GM19452 (cell line): ENCODE measurements around the gene EP300.
"Not testable (repeated sequence)": the region's sequence is repeated elsewhere in the genome, so short reads cannot be mapped to it uniquely, and the experiment has no call there.

Experiments used
- ATAC-seq: cut with Tn5 transposase; IDR thresholded peaks from one replicate; pipeline ENCODE4 v1.9.1; 2021; ENCODE audit not compliant: unreplicated experiment

The EP300 gene

GRCh38 chr22:41146573-41146972, 54.2 kb downstream of the EP300 start:
- no peak for ATAC-seq

DNA sequence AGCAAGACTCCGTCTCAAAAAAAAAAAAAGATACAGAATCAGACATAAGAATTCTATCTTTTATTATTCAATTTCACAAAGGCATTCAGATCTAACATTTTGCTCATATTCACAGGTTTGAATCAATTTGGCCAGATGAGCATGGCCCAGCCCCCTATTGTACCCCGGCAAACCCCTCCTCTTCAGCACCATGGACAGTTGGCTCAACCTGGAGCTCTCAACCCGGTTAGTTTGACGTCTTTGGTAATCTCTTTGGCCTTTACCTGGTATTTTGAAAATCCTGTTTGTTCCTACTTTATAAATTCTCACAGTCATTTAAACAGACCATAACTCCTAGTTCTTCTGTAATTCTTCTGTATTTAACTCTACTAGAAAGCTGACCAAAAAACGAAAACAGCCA, 55.3 kb downstream of the EP300 start:
- no peak for ATAC-seq

DNA sequence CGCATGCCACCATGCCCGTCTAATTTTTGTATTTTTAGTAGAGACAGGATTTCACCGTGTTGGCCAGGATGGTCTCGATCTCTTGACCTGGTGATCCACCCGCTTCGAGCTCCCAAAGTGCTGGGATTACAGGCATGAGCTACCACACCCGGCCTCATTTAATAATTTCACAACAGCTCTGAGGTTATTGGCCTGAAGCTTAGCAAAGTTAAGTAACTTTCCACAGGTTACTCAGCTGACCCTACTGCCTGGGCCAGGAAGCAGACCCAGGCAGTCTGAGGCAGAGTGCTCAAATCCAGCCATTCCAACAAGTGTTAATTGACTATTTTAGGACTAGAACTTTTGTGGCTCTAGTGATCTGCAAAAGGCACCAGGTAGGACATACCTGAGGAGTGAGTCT, 60.5 kb downstream of the EP300 start:
- no peak for ATAC-seq

DNA sequence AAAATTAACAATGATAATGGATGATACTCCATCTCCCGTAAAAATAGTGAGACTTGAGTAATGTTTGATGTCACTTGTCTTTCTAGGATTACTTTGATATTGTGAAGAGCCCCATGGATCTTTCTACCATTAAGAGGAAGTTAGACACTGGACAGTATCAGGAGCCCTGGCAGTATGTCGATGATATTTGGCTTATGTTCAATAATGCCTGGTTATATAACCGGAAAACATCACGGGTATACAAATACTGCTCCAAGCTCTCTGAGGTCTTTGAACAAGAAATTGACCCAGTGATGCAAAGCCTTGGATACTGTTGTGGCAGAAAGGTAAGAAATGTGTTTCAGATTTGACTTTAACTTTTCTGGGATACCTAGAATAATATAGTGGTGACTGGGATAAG, 64.7 kb downstream of the EP300 start:
- no peak for ATAC-seq

DNA sequence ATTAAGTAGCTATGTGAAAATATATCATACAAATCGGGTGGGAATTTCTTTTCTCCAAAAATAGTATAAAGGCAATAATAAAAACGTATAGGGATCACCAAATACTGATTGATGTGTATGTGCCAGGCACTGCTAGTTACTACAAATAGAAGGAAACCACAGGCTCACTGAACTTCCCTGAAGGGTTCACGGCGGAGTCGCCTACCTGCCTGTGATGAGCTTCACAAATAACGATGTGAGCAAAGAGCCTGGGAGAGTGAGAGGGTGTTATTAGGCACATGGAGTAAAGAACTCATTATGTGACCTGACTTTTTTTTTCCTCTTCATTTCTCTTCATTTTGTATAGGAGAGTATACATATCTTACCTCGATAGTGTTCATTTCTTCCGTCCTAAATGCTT, 76.8 kb downstream of the EP300 start:
- ATAC-seq, result no peak

GRCh38 chr22:41171996-41172395, 79.6 kb downstream of the EP300 start:
- no peak for ATAC-seq

- ATAC-seq, result no peak
These were observed 83.2 kb downstream of the EP300 start for GRCh38 chr22:41175546-41175945.

- ATAC-seq, result no peak
These were observed 84.7 kb downstream of the EP300 start for GRCh38 chr22:41177040-41177621.

DNA sequence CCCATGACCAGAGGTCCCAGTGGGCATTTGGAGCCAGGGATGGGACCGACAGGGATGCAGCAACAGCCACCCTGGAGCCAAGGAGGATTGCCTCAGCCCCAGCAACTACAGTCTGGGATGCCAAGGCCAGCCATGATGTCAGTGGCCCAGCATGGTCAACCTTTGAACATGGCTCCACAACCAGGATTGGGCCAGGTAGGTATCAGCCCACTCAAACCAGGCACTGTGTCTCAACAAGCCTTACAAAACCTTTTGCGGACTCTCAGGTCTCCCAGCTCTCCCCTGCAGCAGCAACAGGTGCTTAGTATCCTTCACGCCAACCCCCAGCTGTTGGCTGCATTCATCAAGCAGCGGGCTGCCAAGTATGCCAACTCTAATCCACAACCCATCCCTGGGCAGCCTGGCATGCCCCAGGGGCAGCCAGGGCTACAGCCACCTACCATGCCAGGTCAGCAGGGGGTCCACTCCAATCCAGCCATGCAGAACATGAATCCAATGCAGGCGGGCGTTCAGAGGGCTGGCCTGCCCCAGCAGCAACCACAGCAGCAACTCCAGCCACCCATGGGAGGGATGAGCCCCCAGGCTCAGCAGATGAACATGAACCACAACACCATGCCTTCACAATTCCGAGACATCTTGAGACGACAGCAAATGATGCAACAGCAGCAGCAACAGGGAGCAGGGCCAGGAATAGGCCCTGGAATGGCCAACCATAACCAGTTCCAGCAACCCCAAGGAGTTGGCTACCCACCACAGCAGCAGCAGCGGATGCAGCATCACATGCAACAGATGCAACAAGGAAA, 85.4 kb downstream of the EP300 start:
- no peak for ATAC-seq

GRCh38 chr22:41178425-41178975, 86.1 kb downstream of the EP300 start:
- ATAC-seq, result no peak

- not testable (repeated sequence) for ATAC-seq
These were observed 88.0 kb downstream of the EP300 start for GRCh38 chr22:41180362-41180761.

DNA sequence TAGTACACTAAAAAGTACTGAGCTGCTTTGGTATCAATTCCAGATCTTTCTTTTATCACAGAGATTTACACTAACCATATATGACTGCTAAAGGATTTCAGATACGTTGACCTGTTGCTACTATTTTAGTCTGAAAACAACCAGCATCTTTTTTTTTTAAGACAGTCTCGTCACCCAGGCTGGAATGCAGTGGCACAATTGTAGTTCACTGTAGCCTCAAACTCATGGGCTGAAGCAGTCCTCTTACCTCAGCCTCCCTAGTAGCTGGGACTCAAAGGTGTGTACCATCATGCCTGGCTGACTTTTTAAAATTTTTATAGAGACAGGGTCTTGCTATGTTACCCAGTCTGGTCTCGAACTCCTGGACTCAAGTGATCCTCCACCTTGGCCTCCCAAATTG, 88.5 kb downstream of the EP300 start:
- no peak for ATAC-seq

DNA sequence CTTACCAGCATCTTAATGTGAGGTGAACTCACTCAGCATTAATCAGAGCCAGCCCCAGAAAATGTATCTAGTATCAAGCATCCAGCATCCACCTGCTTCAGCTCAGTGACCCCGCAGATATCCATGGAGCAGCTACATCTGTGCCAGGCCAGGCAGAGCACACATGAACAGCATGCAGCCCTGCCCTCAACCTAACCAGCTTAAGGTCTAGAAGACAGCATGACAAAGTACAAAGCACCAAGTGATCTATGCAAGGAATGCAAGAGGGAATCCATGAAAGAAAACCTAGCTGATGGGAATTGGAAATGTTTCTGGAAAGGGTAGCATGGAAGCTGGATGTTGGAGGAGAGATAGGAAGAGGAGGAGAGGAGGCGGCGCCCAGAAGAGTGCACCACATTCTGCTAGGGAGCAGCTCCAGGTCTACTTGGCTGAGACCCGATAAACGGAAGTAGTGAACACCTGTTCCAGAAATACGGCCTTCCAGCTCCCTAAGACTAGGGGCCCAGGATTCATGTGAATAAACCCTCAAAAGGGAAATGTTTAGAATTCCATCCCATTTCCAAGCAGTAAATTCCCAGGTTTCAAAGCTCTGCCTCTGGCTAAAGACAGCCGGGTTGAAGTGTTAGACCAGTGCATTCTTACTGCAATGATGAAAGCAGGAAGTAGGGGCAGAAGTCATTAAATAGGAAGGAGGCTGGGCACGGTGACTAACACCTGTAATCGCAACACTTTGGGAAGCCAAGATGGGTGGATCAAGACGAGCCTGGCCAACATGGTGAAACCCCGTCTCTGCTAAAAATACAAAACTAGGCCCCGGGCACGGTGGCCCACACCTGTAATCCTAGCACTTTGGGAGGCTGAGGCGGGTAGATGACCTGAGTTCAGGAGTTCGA, 89.2 kb downstream of the EP300 start:
- ATAC-seq, result no peak

GRCh38 chr22:41184679-41185078, 92.3 kb downstream of the EP300 start:
- ATAC-seq, result no peak

- no peak for ATAC-seq
These were observed 99.1 kb downstream of the EP300 start for GRCh38 chr22:41191467-41191866.

GRCh38 chr22:41193829-41194228, 101.4 kb downstream of the EP300 start:
- no peak for ATAC-seq

DNA sequence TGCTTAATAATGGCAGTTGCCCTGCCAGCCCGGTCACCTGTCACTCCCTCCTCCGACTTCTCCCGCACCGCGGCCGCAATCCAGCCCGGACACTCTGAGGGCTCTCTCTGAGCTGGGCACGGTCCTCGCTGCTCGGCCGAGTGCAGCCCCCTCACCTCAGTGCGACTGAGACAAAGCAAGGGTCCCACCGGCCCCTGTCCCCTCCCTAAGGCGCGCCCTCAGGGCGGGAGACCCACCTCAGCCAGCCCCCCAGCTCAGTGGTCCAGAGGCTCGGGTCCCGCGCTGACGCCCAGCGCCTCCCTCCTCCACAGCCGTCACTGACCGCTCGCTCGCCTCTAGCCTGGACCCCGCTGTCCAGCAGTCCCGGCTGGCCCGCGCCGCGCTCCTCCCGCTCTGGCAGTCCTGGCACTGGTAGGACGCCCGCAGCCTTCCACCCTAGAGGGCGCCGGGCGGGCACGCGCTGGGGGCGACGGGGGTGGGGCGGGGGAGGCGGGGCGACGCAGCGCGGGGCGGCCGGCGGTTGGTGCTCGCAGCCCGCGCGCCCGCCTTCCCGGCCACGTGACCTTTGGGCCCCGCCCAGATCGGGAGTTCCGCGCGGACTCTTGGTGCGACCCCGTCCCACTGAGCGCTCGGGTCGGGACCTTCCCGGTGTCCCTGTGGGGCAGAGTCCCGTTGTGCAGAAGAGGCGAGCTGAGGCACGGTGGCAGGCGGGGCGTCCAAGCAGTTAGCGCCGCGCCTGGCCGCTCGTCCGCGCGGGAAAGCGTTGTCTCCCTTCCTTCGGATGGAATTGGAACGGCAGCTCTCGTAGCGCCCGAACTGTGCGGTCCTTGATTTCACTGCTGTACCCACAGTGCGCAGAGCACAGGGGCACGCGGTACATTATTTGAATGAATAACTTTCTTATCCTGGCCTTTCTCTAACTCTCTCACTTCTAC, 104.9 kb downstream of the EP300 start:
- peak; percentile 62 for ATAC-seq

DNA sequence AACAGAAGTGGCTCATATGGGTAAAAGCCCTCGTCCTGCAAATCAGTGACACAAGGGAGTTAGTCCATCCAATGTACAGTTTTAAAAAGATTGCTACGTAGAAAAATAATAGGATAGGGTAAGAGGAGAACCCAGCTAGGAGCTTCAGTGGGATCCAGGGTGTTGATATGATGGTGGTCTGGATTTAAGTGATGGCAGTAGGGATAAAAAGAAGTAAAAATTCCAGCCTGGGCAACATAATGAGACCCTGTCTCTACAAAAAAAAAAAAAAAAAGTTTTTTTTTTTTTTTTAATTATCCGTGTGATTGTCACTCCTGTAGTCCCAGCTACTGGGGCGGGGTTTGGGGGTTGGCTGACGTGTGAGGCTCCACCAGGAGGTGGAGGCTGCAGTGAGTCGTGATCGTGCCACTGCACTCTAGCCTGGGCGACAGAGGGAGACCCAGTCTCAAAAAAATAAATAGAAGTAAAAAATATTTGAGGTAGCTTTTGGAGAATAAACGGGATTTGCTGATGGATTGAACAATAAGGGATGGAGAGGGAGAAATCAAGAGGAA, 105.7 kb downstream of the EP300 start:
- no peak for ATAC-seq

DNA sequence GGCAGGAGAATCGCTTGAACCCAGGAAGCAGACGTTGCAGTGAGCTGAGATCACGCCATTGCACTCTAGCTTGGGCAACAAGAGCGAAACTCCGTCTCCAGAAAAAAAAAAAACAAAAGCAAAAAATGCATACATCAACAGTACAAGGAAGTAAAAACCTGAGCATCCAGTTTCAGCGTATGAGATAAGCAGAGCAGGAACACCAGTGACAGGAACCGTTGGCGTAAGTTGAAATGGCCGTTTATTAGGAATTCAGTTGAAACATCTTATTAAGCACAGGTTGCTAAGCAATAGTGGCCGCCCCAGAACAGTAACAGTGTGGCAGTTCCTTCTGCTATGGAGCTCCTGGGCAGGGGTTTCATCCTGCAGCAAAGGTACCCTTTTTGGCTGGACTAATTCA, 108.7 kb downstream of the EP300 start:
- no peak for ATAC-seq

DNA sequence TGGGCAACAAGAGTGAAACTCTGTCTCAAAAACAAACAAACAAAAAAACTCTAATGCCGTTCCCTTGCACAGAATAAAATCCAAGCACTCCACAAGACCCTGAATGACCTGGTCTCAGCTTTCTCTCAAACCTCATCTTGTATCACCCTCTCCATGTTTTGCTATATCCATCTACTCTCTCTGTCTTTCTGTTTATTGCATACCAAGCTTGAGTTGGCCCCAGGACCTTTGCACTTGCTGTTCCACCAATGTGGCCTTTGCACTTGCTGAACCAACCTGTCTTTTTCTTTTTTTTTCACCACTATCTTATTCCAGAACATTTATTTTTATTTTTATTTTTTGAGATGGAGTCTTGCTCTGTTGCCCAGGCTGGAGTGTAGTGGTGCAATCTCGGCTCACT, 110.7 kb downstream of the EP300 start:
- ATAC-seq, result no peak
